ENCODE data around the gene BMP7. TPM values are rescaled to one million over a fixed set of nuclear protein-coding genes. Genes with fewer than 3 reads are reported as not detected.

Gene BMP7
- total and polyA plus RNA-seq, 12 donors, result 0.74 to 6.7 (median 2.2) TPM; not detected in 3

GRCh38 chr20:57152557-57152956 is 113.9 kb downstream of the BMP7 start:
- no peaks in the 10 kb centered on the region for H3K36me3 ChIP-seq (replicated peaks in 1 of 2)
- TF ChIP-seq CTCF (IDR thresholded peaks at IDR 0.05) (no peak), POLR2A (IDR thresholded peaks at IDR 0.05) (no peak)
- H3K4me1 ChIP-seq (replicated peaks in 1 of 2), result no peaks in the 10 kb centered on the region
- no peaks in the 10 kb centered on the region for H3K9me3 ChIP-seq (replicated peaks in 1 of 3)
- H3K4me3 ChIP-seq, result no peak overlapping the region
- intact Hi-C loops (cut with DNase I), result no loop called here
- no peaks in the 10 kb centered on the region for H3K27me3 ChIP-seq
- no peak for DNase-seq
- 62 to 75% (median 69%) methylated on average over 2 of the region's 2 CpGs for WGBS, 4 donors
- H3K27ac ChIP-seq, result no peak overlapping the region

- DNase-seq, result no peak
- Histone ChIP-seq H3K9me3 (replicated peaks in 1 of 3) (no peaks in the 10 kb centered on the region), H3K27ac (no peak overlapping the region), H3K4me3 (no peak overlapping the region), H3K27me3 (no peaks in the 10 kb centered on the region), H3K4me1 (replicated peaks in 1 of 2) (no peaks in the 10 kb centered on the region), H3K36me3 (replicated peaks in 1 of 2) (no peaks in the 10 kb centered on the region)
- 54 to 68% (median 64%) methylated on average over 1 of the region's 1 CpG for WGBS, 4 donors
- intact Hi-C loops (cut with DNase I), result no loop called here
- no peak for TF ChIP-seq POLR2A (IDR thresholded peaks at IDR 0.05)
- no peak for TF ChIP-seq CTCF (IDR thresholded peaks at IDR 0.05)
Observed at GRCh38 chr20:57150559-57150958, 115.9 kb downstream of the BMP7 start.

GRCh38 chr20:57148263-57148662 is 118.2 kb downstream of the BMP7 start:
- TF ChIP-seq CTCF (IDR thresholded peaks at IDR 0.05) (no peak), POLR2A (IDR thresholded peaks at IDR 0.05) (no peak)
- 24 to 37% (median 29%) methylated on average over 7 to 13 of the region's 13 CpGs for WGBS, 4 donors
- Histone ChIP-seq H3K4me1 (replicated peaks in 1 of 2) (no peaks in the 10 kb centered on the region), H3K4me3 (no peak overlapping the region), H3K9me3 (replicated peaks in 1 of 3) (no peaks in the 10 kb centered on the region), H3K36me3 (replicated peaks in 1 of 2) (no peaks in the 10 kb centered on the region), H3K27me3 (no peaks in the 10 kb centered on the region), H3K27ac (no peak overlapping the region)
- intact Hi-C loops (cut with DNase I), result no loop called here
- DNase-seq, result no peak

GRCh38 chr20:57147185-57147584 is 119.3 kb downstream of the BMP7 start:
- TF ChIP-seq POLR2A (IDR thresholded peaks at IDR 0.05), result no peak
- no peak for TF ChIP-seq CTCF (IDR thresholded peaks at IDR 0.05)
- DNase-seq, result no peak
- Histone ChIP-seq H3K27me3 (peaks cover 4% of the 10 kb centered on the region), H3K4me1 (replicated peaks in 1 of 2) (no peaks in the 10 kb centered on the region), H3K27ac (no peak overlapping the region), H3K9me3 (replicated peaks in 1 of 3) (no peaks in the 10 kb centered on the region), H3K4me3 (no peak overlapping the region), H3K36me3 (replicated peaks in 1 of 2) (no peaks in the 10 kb centered on the region)
- intact Hi-C loops (cut with DNase I), result no loop called here
- 76 to 81% (median 77%) methylated on average over 5 of the region's 5 CpGs for WGBS, 4 donors

Data from adrenal gland (tissue), 12 donors.